ENCODE measurements around the gene TMEM225B.
"Not testable (repeated sequence)": the region's sequence is repeated elsewhere in the genome, so short reads cannot be mapped to it uniquely, and the experiment has no call there.

TMEM225B gene, protein sequence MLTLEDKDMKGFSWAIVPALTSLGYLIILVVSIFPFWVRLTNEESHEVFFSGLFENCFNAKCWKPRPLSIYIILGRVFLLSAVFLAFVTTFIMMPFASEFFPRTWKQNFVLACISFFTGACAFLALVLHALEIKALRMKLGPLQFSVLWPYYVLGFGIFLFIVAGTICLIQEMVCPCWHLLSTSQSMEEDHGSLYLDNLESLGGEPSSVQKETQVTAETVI

DNA sequence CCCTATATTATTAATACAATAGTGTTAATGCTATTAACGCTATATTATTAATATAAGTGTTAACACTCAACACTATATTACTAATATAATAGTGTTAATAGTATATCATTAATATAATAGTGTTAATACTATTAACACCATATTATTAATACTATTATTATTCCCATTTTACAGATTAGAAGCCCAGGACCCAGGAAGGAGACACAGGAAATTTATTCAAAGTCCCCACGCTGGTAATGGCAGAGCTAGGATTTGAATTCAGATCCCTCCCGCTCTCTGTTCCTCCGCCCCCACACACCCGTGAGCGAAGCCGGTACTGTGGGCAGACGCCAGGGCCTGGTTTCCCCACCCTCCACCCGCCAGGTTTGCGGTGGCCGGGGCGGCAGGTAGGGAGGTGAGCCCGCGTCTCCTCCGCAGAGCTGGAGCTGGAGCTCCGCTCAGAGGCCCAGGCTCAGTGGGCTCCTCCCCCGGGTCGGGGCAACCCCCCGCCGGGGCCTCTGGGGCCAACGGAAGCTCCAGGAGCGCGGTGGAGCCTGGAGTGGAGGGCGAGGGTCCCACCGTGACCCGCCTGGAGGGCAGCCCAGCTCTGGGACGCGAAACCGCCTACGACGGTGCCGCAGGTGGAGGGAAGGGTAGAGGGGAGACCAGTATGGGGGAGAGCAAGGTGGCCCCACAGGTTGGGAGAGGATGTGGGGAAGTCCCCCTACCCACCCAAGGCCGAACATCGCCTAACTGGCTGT is at the start of gene TMEM225B:
TSS of gene TMEM225B (plus strand) at position 506 of the 740 bp plus-strand sequence. CDS start 6,122 bp downstream, outside the sequence.
- no peak for DNase-seq

DNA sequence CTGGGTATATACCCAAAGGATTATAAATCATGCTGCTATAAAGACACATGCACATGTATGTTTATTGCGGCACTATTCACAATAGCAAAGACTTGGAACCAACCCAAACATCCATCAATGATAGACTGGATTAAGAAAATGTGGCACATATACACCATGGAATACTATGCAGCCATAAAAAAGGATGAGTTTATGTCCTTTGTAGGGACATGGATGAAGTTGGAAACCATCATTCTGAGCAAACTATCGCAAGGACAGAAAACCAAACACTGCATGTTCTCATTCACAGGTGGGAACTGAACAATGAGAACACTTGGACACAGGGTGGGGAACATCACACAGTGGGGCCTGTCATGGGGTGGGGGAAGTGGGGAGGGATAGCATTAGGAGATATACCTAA is 48.5 kb upstream of the TMEM225B start:
- DNase-seq, result not testable (repeated sequence)

DNA sequence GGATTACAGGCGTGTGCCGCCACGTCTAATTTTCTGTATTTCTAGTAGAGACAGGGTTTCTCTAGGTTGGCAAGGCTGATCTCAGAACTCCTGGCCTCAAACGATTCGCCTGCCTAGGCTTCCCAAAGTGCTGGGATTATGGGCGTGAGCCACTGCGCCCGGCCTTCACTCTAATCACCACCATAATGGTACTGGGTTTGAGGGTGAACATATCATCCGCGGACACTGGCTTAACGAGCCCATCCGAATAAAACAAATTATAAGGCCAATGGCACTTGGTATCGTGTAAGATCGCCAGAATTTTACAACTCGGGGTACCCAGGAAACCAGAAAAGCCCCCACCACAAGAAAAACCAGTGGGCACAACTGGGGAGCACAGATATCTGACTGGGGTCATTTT is 46.7 kb upstream of the TMEM225B start:
- DNase-seq, result peak; percentile 45

DNA sequence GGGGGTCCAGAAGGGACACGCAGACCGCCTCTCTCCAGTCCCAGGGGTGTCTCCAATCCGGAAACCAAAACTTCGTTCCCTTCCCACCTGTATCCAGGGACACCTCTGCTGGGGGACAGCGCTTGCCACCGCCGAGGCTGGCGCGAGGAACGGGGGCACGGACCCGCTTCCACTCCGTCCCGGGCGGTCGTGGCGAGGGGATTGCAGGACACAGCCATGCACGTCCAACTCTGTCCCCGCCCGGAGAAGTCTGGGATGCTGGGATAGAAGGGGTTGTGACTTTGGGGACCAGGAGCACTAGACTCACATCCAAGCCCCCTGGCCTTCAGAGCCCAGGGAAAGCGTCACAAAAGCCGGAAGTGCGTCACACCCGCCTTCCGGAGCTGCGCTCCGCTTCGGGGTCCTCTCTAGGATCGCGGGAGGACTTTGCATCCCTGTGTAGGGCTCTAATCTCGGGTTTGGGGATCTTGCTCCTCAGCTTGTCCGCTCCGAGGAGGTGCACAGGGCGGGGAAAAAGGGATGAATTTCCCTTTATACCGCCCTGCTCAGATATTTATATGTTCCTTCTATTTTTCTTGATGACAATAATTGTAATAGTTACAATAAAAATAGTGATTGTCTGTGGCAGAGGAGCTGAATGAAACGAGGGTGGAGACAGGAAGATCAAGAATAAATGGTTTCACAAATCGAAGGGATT is 46.2 kb upstream of the TMEM225B start, which contains the start of gene FAM200A:
TSS of gene FAM200A (minus strand) at position 348 of the 697 bp plus-strand sequence. CDS start 3,707 bp downstream, outside the sequence.
- DNase-seq, result peak; percentile 98

DNA sequence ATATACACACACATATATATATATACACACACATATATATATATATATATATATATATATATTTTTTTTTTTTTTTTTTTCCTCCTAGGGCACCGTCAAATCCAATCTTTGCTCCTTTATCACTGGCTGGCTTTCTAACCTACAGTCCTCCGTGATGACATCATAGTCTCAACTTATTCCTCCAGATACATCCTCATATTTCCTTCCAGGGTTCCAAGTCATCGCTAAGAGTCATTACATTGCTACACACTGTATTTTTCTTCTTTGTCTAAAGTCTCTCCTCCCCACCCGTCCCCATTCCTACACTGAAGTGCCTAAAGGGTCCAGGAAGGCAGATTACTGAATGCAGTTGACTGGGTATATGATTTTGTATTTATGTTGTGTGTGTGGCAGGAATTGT is 45.0 kb upstream of the TMEM225B start:
- DNase-seq, result peak; percentile 19

DNA sequence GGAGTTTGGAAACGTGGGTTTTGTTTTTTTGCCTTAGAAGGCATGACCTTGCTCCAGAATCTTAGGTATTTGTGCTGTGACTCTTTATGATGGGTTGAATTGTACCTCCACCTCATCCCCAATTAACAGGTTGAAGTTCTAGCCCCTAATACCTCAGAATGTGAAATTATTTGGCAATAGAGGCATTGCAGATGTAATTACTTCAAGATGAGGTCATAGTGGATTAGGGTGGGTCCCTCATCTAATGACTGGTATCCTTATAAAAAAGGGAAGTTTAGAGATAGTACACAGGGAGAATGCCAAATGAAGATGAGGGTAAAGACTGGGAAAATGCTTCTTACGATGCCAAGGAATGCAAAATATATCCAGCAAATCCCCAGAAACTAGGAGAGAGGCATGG is 43.1 kb upstream of the TMEM225B start:
- no peak for DNase-seq

DNA sequence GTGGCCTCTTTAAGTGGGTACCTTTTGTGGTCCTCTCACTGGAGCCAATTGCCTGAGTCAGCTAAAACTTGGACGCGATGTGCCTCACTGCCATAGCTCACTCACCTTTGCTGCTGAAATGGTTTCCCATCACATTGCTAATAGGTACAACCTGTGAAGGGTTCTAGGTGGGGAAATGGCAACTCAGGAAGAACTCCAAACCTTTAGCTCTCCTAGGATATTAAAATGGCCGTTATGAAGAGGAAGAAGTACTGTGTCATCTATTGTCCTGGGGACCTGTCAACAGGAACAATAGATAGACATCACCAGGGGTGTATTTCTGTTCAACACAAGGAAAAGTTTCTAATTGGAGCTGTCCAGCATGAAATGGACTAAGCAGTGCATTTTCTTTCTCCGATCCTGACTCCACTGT is 40.9 kb upstream of the TMEM225B start:
- DNase-seq, result no peak

DNA sequence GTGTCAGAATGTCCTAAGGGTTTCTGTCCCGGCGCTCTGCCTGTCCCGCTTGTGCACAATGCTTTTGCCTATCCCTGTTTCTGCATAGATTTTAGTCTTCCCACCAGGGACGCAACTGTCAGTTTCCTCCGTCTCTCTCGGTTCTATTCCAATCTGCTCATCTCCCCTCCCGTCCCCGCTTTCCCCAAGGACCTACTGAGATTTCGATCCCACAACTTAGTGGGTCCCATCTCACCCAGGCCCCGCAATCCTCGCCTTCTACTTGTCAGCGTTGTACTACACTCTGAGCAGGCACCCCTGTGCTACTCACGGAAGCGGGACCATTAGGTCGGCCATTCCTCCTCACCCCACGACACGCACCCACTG is 40.1 kb upstream of the TMEM225B start:
- no peak for DNase-seq

DNA sequence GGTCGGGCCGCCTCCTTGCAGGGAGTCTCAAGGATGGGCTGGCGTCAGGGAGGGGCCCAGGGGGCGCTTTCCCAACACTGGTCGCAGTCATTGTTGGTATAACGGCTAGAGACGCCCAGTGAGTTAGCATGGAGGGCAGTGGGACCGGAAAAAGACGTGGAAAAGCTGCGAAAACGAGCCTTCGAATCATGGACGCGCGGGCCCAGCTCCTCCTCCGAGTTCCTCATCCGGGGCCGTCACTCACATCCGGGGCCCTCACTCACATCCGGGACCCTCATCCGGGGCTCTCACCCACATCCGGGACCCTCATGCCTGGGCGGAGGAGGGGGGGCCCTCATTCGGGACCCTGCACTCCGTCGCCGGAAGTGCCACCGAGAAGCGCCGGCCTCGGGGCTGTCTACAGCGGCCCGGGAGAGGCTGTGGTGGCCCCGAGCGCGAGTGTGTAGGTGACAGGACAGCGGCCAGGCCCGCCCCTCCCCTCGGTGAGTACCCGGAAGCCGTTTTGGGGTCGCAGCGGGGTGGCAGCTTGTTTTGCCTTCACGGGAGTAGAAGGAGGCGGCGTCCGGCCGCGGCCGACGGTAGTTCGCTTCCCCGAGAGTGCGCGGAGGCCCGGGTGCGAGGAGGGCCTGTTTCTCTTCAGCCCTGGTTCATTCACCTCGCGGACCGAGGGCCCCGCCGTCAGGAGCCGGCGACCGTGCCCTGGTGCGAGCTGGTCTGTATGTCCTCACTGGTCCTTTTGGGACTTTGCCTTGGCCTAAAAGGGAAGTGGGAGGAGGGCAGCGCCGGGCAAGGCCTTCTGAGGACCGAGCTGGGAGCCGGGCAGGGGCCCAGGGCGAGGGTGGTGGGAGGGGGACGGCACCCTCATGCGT is 39.5 kb upstream of the TMEM225B start, which contains the start of gene ZNF655:
TSS of gene ZNF655 (plus strand) at position 337 of the 869 bp plus-strand sequence. CDS start 1,918 bp downstream, outside the sequence.
- DNase-seq, result peak; percentile 98

DNA sequence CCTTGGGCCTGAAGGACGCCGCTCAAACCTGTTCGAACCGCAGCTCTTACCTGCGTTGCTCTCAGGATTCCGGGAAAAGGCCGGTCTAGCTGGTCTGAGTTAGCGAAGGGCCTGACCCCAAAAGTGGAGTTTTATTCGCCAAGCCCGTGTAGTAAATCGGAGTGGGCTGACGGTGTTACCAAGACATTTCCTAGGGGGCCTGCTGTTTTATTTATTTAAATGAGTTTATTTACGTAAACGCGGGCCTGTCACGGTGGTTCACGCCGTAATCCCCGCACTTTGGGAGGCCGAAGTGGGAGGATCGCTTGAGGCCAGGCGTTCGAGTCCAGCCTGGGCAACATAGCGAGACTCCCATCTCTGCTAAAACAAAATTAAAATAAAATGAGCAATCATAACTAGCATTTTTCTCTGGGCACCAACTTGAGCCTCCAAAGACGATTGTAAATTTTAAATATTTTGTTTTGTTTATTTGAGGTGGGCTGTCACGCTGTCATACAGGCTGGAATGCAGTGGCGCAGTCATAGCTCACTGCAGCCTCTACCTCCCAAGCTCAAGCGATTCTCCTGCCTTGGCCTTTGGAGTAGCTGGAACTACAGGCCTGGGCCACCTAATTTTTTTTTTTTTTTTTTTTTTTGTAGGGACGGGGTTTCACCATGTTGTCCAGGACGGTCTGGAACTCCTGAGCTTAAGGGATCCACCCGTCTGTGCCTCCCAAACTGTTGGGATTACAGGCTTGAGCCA is 38.7 kb upstream of the TMEM225B start:
- no peak for DNase-seq

DNA sequence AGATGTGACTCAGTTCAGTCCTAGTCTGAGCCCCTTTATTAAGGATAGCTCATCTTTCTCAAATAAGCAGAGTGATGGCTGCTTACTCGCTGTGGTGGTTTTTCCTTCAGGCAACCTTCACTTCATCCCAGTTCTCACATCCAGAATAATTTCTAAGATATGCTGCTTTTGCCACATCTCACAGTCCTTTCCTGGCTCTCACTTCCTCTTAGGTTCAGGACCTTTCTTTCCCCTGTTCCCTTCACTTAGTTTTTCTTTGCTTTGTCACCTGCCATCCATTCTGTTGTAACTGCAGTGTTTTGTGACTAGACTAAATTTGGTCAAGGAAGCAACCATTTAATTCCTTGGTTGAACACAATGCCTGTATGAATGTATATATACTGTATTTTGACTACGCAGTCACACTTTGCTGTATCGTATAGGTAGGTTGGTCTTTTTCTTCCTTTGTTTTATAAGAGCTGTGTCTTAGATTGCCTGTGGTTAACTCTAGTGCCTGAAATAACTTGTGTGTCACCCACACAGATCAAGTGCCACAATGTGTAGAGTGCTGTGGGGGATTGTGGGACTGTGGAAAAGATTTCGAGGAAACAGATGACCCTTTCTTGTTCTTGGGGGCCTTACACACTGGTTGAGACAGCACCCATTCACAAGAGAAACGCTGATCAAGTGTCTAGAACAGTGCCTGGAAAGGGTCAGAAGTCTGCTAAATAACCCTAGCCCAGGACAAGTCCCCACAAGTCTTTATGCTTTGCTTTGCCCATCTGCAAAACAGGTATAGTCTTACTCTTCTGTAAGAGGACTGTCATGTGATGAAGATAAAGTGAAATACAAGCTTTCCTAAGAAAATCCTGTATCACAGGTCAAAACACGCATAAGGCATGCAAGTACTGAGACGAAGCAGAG is 37.0 kb upstream of the TMEM225B start:
- DNase-seq, result no peak

DNA sequence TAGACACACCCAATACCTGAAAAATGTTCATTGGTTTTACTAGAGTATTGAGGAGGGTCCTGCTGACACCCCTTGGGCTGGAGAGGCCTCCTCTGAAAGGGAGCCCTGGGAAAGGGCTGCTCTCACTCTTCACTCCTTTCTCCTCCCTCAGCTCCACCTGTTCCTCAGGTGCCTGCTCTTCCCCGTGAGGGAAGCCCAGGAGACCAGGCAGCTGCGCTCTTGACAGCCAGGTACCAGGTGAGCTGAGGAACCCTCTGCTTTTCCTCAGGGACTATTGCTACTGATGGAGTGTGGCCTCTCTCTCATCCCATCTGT is 36.4 kb upstream of the TMEM225B start:
- no peak for DNase-seq

DNA sequence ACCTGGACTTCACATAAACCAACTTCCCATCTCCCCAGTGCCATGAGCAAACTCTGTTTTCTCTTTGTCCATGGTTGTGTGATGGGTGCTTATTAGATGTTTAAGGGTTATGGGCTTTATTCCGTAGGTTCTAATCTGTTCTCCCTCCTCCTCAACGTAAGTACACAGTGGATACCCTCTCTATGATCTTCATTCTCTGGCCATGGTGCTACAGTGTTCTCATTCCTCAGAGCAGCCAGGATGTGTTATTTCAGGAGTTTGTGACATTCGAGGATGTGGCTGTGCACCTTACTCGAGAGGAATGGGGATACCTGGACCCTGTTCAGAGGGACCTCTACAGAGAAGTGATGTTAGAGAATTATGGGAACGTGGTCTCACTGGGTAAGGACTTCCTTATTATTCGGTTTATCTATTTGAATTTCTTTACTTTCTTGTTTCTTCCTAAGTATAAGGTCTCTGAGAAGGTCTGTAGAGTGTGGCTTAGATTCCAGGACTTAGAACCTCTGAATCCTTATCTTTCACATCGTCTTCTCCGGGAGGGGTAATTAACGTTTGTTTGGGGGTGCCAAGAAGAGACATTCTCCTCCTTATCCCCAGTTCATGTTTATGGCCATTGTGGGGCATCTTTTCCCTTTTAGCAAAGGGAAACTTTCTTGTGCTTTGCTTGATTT is 35.8 kb upstream of the TMEM225B start:
- no peak for DNase-seq

DNA sequence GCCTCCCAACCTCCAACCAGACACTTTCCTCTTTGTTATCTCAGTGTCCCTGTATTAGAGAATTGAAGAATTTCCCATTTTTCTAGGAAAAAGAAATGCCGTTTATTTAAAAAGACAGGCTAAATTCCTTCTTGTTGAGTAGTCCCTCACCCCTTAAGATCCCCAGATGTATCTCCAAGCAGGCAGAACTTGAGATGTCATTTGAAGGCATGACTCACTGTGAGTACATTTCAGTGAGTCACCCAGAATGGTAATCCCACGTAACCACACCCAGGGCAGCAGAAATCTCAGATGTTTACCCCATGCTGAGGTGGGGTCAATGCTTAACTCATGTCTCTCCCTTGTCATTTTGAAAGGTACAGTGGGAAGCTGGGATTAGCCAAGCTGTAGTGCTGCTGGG is 35.2 kb upstream of the TMEM225B start:
- DNase-seq, result peak; percentile 75

DNA sequence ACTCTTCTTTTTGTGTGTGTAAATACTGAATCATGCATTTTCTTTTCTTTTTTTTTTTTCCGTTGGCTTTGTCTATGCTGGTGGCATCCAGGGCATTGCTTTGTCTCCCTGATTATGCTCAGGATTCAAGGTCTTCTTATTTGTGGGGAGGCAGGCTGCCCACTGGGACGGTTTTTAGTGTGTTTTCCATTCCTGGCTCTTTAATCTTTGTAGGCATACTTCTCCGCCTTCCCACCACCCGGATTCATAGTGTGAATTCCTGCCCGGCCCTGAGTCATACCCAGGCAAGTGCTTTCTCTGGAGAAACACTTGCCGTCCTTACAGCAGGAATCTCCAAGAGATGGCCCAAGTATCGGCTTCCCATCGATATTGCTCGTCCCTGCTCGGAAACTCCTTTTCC is 34.4 kb upstream of the TMEM225B start:
- no peak for DNase-seq

DNA sequence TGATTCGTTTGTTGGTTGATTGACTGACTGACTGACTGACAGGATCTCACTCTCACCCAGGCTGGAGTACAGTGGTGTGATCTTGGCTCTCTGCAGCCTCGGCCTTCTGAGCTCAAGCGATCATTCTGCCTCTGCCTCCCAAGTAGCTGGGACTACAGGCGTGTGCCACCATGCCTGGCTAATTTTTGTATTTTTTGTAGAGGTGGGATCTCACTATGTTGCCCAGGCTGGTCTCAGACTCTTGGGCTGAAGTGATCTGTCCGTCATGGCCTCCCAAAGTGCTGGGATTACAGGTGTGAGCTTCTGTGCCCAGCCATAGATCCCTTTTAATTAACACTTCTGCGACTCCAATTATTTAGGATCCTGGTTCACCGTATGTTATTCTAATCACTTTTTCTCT is 29.3 kb upstream of the TMEM225B start:
- not testable (repeated sequence) for DNase-seq

DNA sequence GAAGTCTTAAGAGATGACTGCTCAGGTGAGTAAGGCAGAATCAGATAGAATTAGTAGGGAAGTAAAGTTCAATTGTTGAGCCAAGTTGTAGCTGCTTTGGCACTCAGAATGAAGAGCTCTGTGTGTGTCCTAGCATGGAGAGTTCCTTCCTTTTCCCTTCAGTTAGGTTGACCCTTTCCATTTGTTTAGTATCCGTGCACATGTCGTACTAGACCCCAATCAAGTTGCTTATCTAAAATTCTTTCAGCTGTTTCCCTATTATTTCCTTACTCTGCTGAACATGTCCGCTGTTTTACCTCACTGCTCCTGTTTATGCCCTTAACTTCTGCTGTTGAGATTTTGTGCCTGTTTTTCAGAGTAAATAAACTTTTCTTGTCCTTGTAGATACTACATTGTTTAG is 26.3 kb upstream of the TMEM225B start:
- no peak for DNase-seq

DNA sequence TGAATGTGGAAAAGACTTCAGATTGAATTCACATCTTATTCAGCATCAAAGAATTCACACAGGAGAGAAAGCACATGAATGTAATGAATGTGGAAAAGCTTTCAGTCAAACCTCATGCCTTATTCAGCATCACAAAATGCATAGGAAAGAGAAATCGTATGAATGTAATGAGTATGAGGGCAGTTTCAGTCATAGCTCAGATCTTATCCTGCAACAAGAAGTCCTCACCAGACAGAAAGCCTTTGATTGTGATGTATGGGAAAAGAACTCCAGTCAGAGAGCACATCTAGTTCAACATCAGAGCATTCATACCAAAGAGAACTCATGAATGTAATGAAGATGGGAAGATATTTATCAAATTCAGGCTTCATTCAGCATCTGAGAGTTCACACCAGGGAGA is 24.8 kb upstream of the TMEM225B start:
- no peak for DNase-seq

DNA sequence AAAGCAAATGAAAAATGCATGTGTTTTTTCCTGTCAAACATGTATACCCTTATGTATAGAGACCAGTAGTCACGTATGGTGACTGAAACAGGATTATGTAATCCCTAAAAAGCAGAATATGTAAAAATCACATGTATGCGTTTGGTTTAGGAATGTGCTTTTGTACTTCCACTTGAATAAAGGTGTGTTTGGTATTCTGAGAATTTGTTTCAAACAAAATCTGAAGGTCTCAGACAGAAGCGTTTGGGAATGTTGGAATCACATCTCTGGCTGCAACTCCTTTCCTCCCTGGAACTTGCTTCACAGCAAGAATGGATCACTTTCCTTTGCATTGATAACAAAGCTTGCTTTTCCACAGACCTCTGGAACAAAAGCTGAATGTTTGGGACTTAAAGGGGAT is 21.8 kb upstream of the TMEM225B start:
- no peak for DNase-seq

DNA sequence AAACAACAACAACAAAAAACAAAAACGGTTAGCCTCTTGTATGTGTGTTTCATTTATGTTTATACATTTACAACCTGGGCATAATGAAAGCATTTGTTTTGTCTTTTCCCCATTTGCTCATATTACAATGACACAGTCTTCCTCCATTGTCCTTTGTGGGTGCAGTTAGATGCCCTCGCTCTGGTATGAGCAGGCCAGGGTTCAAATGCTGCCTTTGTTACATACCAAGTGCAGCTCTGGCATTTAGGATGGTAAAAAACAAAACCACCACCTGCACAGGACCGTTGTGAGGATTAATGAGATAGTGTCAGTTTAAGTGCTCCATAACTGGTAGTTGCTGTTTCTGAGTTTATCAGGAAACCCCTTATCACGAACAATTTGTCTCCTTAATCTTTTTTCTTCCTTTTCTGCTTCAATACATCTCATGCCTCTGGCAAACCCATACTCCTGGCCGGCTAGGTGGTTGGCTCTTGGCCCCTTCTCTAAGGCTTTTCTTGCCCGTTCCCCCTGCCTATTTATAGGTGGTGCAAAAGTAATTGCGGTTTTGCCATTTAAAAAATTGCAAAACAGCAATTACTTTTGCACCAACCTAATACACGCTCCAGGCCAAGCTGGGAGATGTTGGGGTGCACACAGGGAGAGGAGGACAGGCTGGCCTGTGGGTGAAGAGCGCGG is 18.6 kb upstream of the TMEM225B start:
- no peak for DNase-seq

Measured in DMS53 (cell line).